Measurements from ENCODE around the gene JDP2. TPM values are rescaled to one million over a fixed set of nuclear protein-coding genes. Genes with fewer than 3 reads are reported as not detected.
A peak's percentile ranks its signal among the peaks of the same experiment; 100 is the strongest.

JDP2 gene
- total RNA-seq, 1 experiment from 2014 or later = 11.2 TPM

DNA sequence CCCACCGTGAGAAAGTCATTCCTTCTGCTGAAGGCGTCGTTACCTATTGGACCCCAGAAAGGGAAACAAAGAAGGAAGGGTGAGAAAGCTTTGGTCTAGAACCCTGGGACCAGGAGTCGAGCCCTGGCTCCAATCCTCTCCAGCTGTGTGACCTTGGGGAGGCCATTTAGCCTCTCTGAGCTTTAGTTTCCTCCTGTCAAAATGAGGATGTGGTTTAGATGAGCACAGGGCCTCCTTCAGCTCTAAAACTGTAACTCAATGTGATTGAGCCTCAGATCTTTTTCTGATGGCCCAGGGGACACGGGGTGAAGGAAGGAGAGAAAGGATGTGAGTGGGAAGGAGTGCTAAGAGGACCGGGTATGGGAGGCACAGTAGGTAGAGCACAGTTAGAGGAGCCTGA, 7.7 kb downstream of the JDP2 start:
- no peak for DNase-seq (ENCODE audit: low read depth)

DNA sequence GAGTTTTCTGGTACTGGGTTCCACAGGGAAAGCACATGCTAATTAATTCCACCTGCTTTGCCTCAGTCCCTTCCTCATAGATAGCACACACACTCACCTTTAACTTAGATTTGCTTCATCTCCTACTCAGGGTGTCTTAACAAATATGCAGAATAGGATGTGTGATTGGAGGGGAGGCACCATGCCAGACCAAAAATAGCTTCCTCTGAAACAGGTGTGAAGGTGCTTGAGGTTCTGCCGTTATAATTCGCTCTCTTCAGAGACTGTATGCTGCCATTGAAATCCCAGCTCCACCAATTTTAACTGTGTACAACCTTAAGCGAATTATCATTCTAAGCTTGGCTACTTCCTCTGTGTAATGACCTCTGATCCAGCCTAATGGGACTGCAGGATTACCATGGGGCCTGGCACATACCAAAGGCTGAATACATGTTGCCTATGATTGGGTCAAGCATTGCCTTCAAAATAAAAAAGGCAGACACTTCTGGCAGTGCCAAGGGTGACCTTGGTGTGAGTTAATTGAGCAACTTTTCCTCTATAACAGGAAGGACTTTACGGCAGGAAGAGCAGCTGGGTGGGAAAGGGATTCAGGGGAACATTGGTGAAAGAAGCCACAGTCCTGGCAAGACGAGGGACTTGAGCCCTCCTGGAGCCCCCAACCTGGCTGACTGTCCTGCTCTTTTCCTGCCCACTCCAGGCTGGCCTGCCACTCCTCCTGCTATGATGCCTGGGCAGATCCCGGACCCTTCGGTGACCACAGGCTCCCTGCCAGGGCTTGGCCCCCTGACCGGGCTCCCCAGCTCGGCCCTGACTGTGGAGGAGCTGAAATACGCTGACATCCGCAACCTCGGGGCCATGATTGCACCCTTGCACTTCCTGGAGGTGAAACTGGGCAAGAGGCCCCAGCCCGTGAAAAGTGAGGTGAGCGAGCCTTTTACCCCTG, 9.7 kb downstream of the JDP2 start:
- DNase-seq (ENCODE audit: low read depth) = no peak

GRCh38 chr14:75438486-75439080, 10.8 kb downstream of the JDP2 start:
- DNase-seq (ENCODE audit: low read depth) = no peak

DNA sequence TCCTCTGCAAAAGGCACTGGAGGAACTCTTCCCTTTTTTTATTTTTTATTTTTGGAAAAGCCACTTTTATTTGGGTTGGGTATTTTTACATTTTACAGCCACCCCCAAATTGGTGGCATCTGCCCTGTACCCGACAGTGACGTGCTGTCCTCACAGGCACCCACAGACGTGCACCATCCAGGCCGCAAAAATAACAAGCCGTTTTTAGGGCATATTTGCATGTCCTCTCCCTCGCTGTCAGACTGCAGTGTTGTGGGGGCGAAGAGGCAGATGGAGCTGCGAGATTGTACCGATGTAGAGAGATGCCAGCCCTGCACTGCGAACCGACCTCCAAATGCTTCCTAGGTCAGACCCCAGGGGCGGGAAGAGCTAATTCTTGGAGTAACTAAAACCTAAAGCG, 12.2 kb downstream of the JDP2 start:
- DNase-seq (ENCODE audit: low read depth) = no peak

GRCh38 chr14:75440733-75441477, 13.1 kb downstream of the JDP2 start:
- DNase-seq (ENCODE audit: low read depth) = no peak

- no peak for DNase-seq (ENCODE audit: low read depth)
Observed at GRCh38 chr14:75441728-75442127, 13.9 kb downstream of the JDP2 start.

DNA sequence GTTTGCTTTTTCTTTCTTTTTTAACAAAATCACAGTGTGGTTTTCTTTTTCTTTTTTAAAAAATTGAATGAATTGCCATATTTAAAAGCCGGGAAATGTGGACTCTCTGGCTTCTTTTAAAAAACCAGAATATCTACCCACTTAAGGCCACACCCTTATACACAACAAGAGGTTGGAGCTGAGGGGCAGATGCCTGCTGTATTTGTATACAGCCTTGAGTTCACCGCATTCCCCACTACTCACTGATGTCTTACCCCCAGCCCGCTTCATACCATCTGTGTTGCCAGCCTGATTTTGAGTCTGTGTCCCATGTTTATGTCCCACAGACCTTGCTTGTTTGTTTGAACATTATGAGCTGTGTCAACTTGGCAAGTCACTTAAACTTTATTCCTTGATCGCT, 14.3 kb downstream of the JDP2 start:
- DNase-seq (ENCODE audit: low read depth) = no peak

DNA sequence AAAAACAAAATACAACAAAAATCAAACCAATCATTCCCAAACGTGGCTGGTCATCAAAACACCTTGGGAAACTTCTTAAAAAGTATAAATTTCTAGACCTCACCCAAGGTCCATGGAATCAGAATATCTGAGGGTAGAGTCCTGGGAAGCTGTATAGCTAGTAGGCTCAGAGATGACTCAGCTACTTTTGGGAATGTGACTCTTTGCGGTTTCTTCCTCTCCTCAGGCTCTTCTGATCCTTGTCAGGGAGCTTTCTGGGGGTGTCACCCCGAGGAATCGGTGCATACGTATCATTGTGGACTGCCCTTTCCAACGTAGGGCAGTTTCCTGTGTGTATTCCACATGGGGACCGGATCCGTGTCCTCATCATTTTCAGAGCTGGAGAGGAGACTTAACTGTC, 14.8 kb downstream of the JDP2 start:
- peak; percentile 69 for DNase-seq (ENCODE audit: low read depth)

- no peak for DNase-seq (ENCODE audit: low read depth)
Observed at GRCh38 chr14:75443203-75443969, 15.6 kb downstream of the JDP2 start.

- DNase-seq (ENCODE audit: low read depth) = no peak
Observed at GRCh38 chr14:75445236-75445635, 17.4 kb downstream of the JDP2 start.

DNA sequence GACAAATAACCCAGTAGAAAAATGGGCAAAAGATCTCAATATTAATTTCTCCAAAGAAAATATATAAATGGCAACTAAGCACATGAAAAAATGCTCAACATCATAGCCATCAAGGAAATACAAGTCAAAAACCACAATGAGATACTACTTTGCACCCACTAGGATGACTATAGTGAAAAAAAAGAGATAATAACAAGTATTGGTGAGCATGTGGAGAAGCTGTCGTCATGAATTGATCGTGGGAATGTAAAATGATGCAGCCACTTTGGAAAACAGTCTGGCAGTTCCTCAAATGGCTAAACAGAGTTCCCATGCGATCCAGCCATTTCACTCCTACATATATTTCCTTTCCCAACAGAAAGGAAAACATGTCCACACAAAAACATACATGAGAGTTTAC, 18.1 kb downstream of the JDP2 start:
- DNase-seq (ENCODE audit: low read depth) = no peak

GRCh38 chr14:75446447-75446846, 18.6 kb downstream of the JDP2 start:
- no peak for DNase-seq (ENCODE audit: low read depth)

DNA sequence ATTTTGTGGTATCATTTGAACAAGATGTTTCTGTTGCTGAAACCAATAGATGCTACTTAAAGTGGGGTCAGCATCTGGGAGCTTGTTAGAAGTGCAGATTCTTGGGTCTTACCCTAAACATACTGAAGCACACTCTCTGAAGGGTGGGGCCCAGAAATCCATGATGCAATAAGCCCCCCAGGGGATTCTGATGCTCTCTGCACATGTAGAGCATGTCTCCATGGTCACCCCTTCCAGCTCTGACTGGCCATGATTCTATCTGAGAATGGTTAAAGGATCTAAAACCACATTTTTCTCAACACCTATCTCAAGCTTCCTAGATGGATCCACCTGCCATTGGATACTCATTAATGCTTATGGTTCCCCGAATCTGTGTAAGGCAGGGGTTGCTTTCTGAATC, 20.4 kb downstream of the JDP2 start:
- no peak for DNase-seq (ENCODE audit: low read depth)

GRCh38 chr14:75449036-75449435, 21.2 kb downstream of the JDP2 start:
- DNase-seq (ENCODE audit: low read depth) = no peak

- DNase-seq (ENCODE audit: low read depth) = no peak
Observed at GRCh38 chr14:75449696-75450095, 21.9 kb downstream of the JDP2 start.

DNA sequence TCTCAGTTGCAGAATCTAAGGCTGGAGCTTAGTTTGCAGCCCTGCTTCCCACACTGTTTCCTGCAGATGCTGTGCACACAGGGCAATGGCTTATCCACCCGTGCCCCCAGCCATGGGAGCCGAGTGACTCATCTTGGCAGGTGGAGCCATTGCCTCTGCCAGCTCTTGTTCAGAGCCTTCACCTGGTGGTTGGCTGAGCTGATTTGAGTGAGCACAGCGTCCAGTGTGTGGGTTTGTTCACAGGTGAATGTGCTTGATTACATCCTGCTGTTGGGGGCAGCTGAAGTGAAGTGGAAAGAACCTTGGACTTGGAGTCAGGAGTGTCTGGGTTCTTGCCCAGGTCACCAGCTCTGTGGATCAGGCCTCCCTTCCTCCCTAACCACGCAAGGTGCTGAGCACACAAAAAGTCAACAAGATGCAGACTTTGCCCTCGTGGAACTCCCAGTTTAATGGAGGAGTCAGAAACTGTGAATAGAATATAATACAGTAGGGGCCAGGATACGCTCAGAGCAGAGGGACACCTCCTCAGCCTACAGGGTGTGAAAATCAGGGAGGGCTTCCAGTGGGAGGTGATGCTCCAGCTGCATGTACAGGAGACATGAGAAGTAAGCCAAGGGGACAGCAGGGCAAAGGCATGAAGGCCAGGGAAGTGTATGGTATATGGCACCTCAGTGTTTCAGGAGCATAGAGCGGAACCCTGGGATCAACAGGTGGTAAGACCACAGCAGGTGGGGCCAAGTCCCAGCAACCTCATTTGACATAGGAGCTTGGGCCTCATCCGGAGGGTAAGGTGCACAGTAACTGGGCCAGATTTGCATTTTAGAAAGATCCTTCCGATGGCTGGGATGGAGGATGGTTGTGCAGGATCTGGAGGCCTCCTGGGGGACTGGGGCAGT, 22.8 kb downstream of the JDP2 start:
- DNase-seq (ENCODE audit: low read depth) = peak; percentile 44

GRCh38 chr14:75452324-75452723, 24.5 kb downstream of the JDP2 start:
- DNase-seq (ENCODE audit: low read depth) = no peak

GRCh38 chr14:75452900-75453816, 25.3 kb downstream of the JDP2 start:
- DNase-seq (ENCODE audit: low read depth) = peak; percentile 19

- no peak for DNase-seq (ENCODE audit: low read depth)
Observed at GRCh38 chr14:75453817-75454434, 26.1 kb downstream of the JDP2 start.
